Stomach (tissue), 9 donors: Measurements from ENCODE around the gene ZPBP2. TPM values are rescaled to one million over a fixed set of nuclear protein-coding genes. Genes with fewer than 3 reads are reported as not detected.

Source experiments
- DNase-seq, 2 donors: peaks; one replicate each; pipeline versions ENCODE4 v3.0.0 to v3.0.0-alpha.2; 2013 to 2019
- H3K27ac ChIP-seq, 5 donors: fragments of 200-600 bp in 4 of 5; sonication (generic) in 4 of 5; one replicate each; pipeline ENCODE4 v1.5.1; 2013 to 2019; ENCODE audit warnings: mild to moderate bottlenecking in 1 of 5, moderate library complexity in 1 of 5
- H3K27me3 ChIP-seq, 3 donors: fragments of 200-600 bp; sonication (generic); one replicate each; pipeline ENCODE4 v1.5.1; 2017 to 2019; ENCODE audit warnings: mixed run types in 1 of 3
- H3K36me3 ChIP-seq, 4 donors: fragments of 200-600 bp; sonication (generic); 1 replicate in 3 of 4; 2 replicates in 1 of 4; pipeline ENCODE4 v1.5.1; 2016 to 2019
- H3K4me1 ChIP-seq, 4 donors: fragments of 200-600 bp; sonication (generic); one replicate each; pipeline ENCODE4 v1.5.1; 2016 to 2019
- H3K4me3 ChIP-seq, 4 donors: fragments of 200-600 bp; sonication (generic) in 3 of 4; one replicate each; pipeline ENCODE4 v1.5.1; 2016 to 2019; ENCODE audit warnings: mild to moderate bottlenecking in 1 of 4
- H3K9me3 ChIP-seq, 4 donors: fragments of 200-600 bp; sonication (generic); one replicate each; pipeline ENCODE4 v1.5.1; 2016 to 2019
- CTCF ChIP-seq, 7 experiments: fragments of 450-650 bp in 4 of 7; fragments of 200-600 bp in 3 of 7; sonication (generic) in 3 of 7; IDR thresholded peaks; one replicate each; pipeline ENCODE4 v1.5.1; 2016 to 2019; ENCODE audit warnings: antibody characterized with exemption in 7 of 7, control low read depth in 2 of 7, mild to moderate bottlenecking in 1 of 7
- EP300 ChIP-seq: sonication (generic); formaldehyde crosslinking; IDR thresholded peaks from one replicate; pipeline ENCODE4 v1.6.1; 2017; ENCODE audit warnings: antibody characterized with exemption
- POLR2A ChIP-seq, 4 donors: fragments of 450-650 bp; IDR thresholded peaks; one replicate each; pipeline ENCODE4 v1.6.1; 2016; ENCODE audit warnings: antibody characterized with exemption in 4 of 4, control low read depth in 2 of 4, mild to moderate bottlenecking in 1 of 4, moderate library complexity in 1 of 4
- POLR2AphosphoS5 ChIP-seq, 3 donors: sonication (generic); formaldehyde crosslinking; IDR thresholded peaks; one replicate each; pipeline ENCODE4 v1.6.1; 2016; ENCODE audit warnings: antibody characterized with exemption in 3 of 3
- WGBS, 5 donors: extraction: QIAGEN DNeasy Blood & Tissue Kit in 3 of 5; methylation state at CpG; one replicate each; pipeline versions ENCODE4 v1.1.5 to v1.1.7; 2013 to 2018; 5-methylcytosine and 5-hydroxymethylcytosine counted together
- intact Hi-C: fragments of 100-400 bp; cut with DNase I; formaldehyde crosslinking; loops from one replicate; pipeline ENCODE4 v1.15.1; 2023; ENCODE audit warnings: low total_unique reads
- polyA plus RNA-seq, 3 donors: library from polyadenylated mRNA; stranded (reverse); fragments of 200-250 nt; gene quantifications; one replicate each; pipeline ENCODE4 v1.2.3, GENCODE V29; 2013
- total RNA-seq, 5 donors: library from RNA; depleted of rRNA; stranded (reverse); fragments of >200 nt; gene quantifications; one replicate each; pipeline versions ENCODE4 v1.1.0 to v1.2.3, GENCODE V29; 2014 to 2016
- donor health status: healthy with polysubstance abuse.
- donor health status: Bipolar disorder and iron deficiency.
- donor health status: healthy.

Gene ZPBP2
- total and polyA plus RNA-seq, 8 donors = not detected

- TF ChIP-seq EP300 (no peak), POLR2AphosphoS5 (IDR thresholded peaks at IDR 0.05) (no peak), CTCF (IDR thresholded peaks at IDR 0.05) (no peak), POLR2A (IDR thresholded peaks at IDR 0.05) (no peak)
- Histone ChIP-seq H3K4me1 (no peaks in the 10 kb centered on the region), H3K27ac (no peak overlapping the region), H3K36me3 (peaks cover 0 to 12% (median 0%) of the 10 kb centered on the region in 4 donors), H3K4me3 (no peak overlapping the region), H3K9me3 (peaks cover 6 to 19% (median 12%) of the 10 kb centered on the region in 4 donors), H3K27me3 (no peaks in the 10 kb centered on the region)
- intact Hi-C loops = no loop called here
- 82 to 89% (median 87%) methylated on average over 2 of the region's 2 CpGs for WGBS, 5 donors
- DNase-seq = no peak
These were observed 46.0 kb upstream of the ZPBP2 start for GRCh38 chr17:39822051-39822451.

- no peak for TF ChIP-seq POLR2A (IDR thresholded peaks at IDR 0.05)
- TF ChIP-seq POLR2AphosphoS5 (IDR thresholded peaks at IDR 0.05) = no peak
- no peak for TF ChIP-seq CTCF (IDR thresholded peaks at IDR 0.05)
- no peak for TF ChIP-seq EP300
- H3K36me3 ChIP-seq = peaks cover 0 to 12% (median 0%) of the 10 kb centered on the region in 4 donors
- intact Hi-C loops = no loop called here
- no peaks in the 10 kb centered on the region for H3K27me3 ChIP-seq
- no peak for DNase-seq
- no peak overlapping the region for H3K27ac ChIP-seq
- H3K4me1 ChIP-seq = no peaks in the 10 kb centered on the region
- WGBS, 5 donors = 89 to 96% (median 93%) methylated on average over 5 of the region's 5 CpGs
- H3K4me3 ChIP-seq = no peak overlapping the region
- H3K9me3 ChIP-seq = peaks cover 6 to 19% (median 12%) of the 10 kb centered on the region in 4 donors
These were observed 44.5 kb upstream of the ZPBP2 start for GRCh38 chr17:39823407-39824054.

GRCh38 chr17:39826334-39826733, 41.7 kb upstream of the ZPBP2 start:
- 89 to 99% (median 94%) methylated on average over 2 of the region's 2 CpGs for WGBS, 5 donors
- TF ChIP-seq CTCF (IDR thresholded peaks at IDR 0.05) (no peak), POLR2A (IDR thresholded peaks at IDR 0.05) (no peak), POLR2AphosphoS5 (IDR thresholded peaks at IDR 0.05) (no peak), EP300 (no peak)

GRCh38 chr17:39828443-39828842, 39.6 kb upstream of the ZPBP2 start:
- 61 to 72% (median 69%) methylated on average over 4 of the region's 4 CpGs for WGBS, 5 donors
- no peak for TF ChIP-seq CTCF (IDR thresholded peaks at IDR 0.05)
- no peak for TF ChIP-seq POLR2A (IDR thresholded peaks at IDR 0.05)
- TF ChIP-seq EP300 = no peak
- no peak for TF ChIP-seq POLR2AphosphoS5 (IDR thresholded peaks at IDR 0.05)

More at GRCh38 chr17:39826334-39826733, 41.7 kb upstream of the ZPBP2 start:
- no peaks in the 10 kb centered on the region for H3K4me1 ChIP-seq
- DNase-seq = no peak
- intact Hi-C loops = no loop called here
- H3K9me3 ChIP-seq = peaks cover 6 to 19% (median 12%) of the 10 kb centered on the region in 4 donors
- H3K36me3 ChIP-seq = peaks cover 0 to 12% (median 0%) of the 10 kb centered on the region in 4 donors
- H3K27me3 ChIP-seq = no peaks in the 10 kb centered on the region
- H3K27ac ChIP-seq = no peak overlapping the region
- H3K4me3 ChIP-seq = no peak overlapping the region

More at GRCh38 chr17:39828443-39828842, 39.6 kb upstream of the ZPBP2 start:
- no peak overlapping the region for H3K27ac ChIP-seq
- DNase-seq = peak in 1 of 2 donors; percentile 25
- peaks cover 5 to 12% (median 9%) of the 10 kb centered on the region in 4 donors for H3K9me3 ChIP-seq
- H3K4me3 ChIP-seq = no peak overlapping the region
- H3K4me1 ChIP-seq = no peaks in the 10 kb centered on the region
- no peaks in the 10 kb centered on the region for H3K27me3 ChIP-seq
- H3K36me3 ChIP-seq = peaks cover 0 to 9% (median 0%) of the 10 kb centered on the region in 4 donors
- intact Hi-C loops = no loop called here
